Keratinocyte (primary cell): ENCODE data around the gene ONECUT2. TPM values are rescaled to one million over a fixed set of nuclear protein-coding genes. Genes with fewer than 3 reads are reported as not detected.

Experiments
- DNase-seq: peaks from one replicate; pipeline ENCODE4 v3.0.0-alpha.2; 2011; ENCODE audit warnings: low read depth, missing footprints, low spot score
- FAIRE-seq: peaks from 2 replicates; lab custom pipeline; 2011; peaks lifted over from hg19 to GRCh38; lab: Jason Lieb, UNC
- H2AFZ ChIP-seq: 2 replicates; pipeline ENCODE4 v1.6.0; 2012; ENCODE audit warnings: low read length, control low read depth, inconsistent platforms; ENCODE audit not compliant: control insufficient read depth
- H3K27ac ChIP-seq: 2 replicates; pipeline ENCODE4 v1.5.1; 2011; ENCODE audit warnings: low read length; ENCODE audit not compliant: control insufficient read depth, insufficient read depth
- H3K27me3 ChIP-seq: 3 replicates; pipeline ENCODE4 v1.6.0; 2011; ENCODE audit warnings: low read length; ENCODE audit not compliant: control insufficient read depth, insufficient read depth; ENCODE audit errors: extremely low read depth
- H3K36me3 ChIP-seq, 2 experiments: 2 replicates in 1 of 2; 3 replicates in 1 of 2; pipeline ENCODE4 v1.5.1; 2011; ENCODE audit warnings: low read length in 2 of 2, mild to moderate bottlenecking in 1 of 2; ENCODE audit not compliant: control insufficient read depth in 2 of 2, insufficient read depth in 2 of 2; ENCODE audit errors: extremely low read depth in 1 of 2
- H3K4me1 ChIP-seq: 3 replicates; pipeline ENCODE4 v1.5.1; 2011; ENCODE audit warnings: low read length; ENCODE audit not compliant: control insufficient read depth, insufficient read depth; ENCODE audit errors: extremely low read depth
- H3K4me2 ChIP-seq: 3 replicates; pipeline ENCODE4 v1.6.0; 2011; ENCODE audit warnings: low read depth, low read length; ENCODE audit not compliant: control insufficient read depth, insufficient read depth; ENCODE audit errors: extremely low read depth
- H3K4me3 ChIP-seq, 3 experiments: fragments of 200-600 bp in 1 of 3; sonication (generic) in 1 of 3; 2 replicates in 2 of 3; 3 replicates in 1 of 3; pipeline ENCODE4 v1.5.1; 2011 to 2016; ENCODE audit warnings: low read length in 3 of 3, mild to moderate bottlenecking in 3 of 3, control low read depth in 2 of 3, inconsistent platforms in 1 of 3, low read depth in 1 of 3, mixed read lengths in 1 of 3, mixed run types in 1 of 3, moderate library complexity in 1 of 3; ENCODE audit not compliant: control insufficient read depth in 2 of 3, insufficient read depth in 2 of 3; ENCODE audit errors: extremely low read depth in 1 of 3
- H3K79me2 ChIP-seq: 2 replicates; pipeline ENCODE4 v1.6.0; 2012; ENCODE audit warnings: low read length; ENCODE audit not compliant: control insufficient read depth, insufficient read depth
- H3K9ac ChIP-seq: 3 replicates; pipeline ENCODE4 v1.6.0; 2011; ENCODE audit warnings: low read length; ENCODE audit not compliant: control insufficient read depth, insufficient read depth; ENCODE audit errors: extremely low read depth
- H3K9me1 ChIP-seq: 3 replicates; pipeline ENCODE4 v1.6.0; 2011; ENCODE audit warnings: low read length; ENCODE audit not compliant: control insufficient read depth, insufficient read depth; ENCODE audit errors: extremely low read depth
- H3K9me3 ChIP-seq: 2 replicates; pipeline ENCODE4 v1.5.1; 2012; ENCODE audit warnings: low read depth, low read length; ENCODE audit not compliant: control insufficient read depth
- H4K20me1 ChIP-seq: 3 replicates; pipeline ENCODE4 v1.6.0; 2011; ENCODE audit warnings: low read length; ENCODE audit not compliant: control insufficient read depth, insufficient read depth; ENCODE audit errors: extremely low read depth
- EZH2 ChIP-seq: IDR thresholded peaks from one replicate; pipeline ENCODE4 v1.6.1; 2012; ENCODE audit warnings: inconsistent platforms, mild to moderate bottlenecking, low read length, moderate library complexity
- dilution Hi-C: fragments of 300-500 bp; cut with MboI; formaldehyde crosslinking; loops from one replicate; pipeline ENCODE4 v1.7.0; 2020; ENCODE audit warnings: low sequenced_read_pairs; ENCODE audit not compliant: extremely low pct_ligation_motif_present
- polyA plus RNA-seq, 5 experiments: library from polyadenylated mRNA; depleted of rRNA in 3 of 5; stranded (reverse) in 3 of 5; stranded (forward) in 1 of 5; unstranded in 1 of 5; fragments of >200 nt; gene quantifications; 1 replicate in 1 of 5; 2 replicates in 3 of 5; 3 replicates in 1 of 5; pipeline versions ENCODE4 v1.2.1 to v1.2.3, GENCODE V29; 2011 to 2012; ENCODE audit warnings: missing spikeins in 2 of 5, low read depth in 1 of 5, low replicate concordance in 1 of 5
- TF ChIP-seq, protein P1 (sequence below), 3 experiments: IDR thresholded peaks in 1 of 3; conservative IDR thresholded peaks in 1 of 3; optimal IDR thresholded peaks in 1 of 3; 2 replicates in 2 of 3; 3 replicates in 1 of 3; pipeline versions ENCODE3 to v1.5.1; 2011; ENCODE audit warnings: low read length in 3 of 3, mild to moderate bottlenecking in 3 of 3, moderate library complexity in 2 of 3, control low read depth in 1 of 3, inconsistent platforms in 1 of 3; ENCODE audit not compliant: insufficient read depth in 2 of 3; ENCODE audit errors: extremely low read depth in 1 of 3

The ONECUT2 gene
- polyA plus RNA-seq, 1 donor (not counting 4 experiments of a cell fraction or from before 2014, with no cell fraction given), result 0.01 TPM

GRCh38 chr18:57475408-57475807 is 40.2 kb downstream of the ONECUT2 start:
- no peaks in the 10 kb centered on the region for H3K4me1 ChIP-seq
- H2AFZ ChIP-seq, result no peak overlapping the region
- no peak overlapping the region for H3K4me3 ChIP-seq
- no peak overlapping the region for H3K4me2 ChIP-seq
- H4K20me1 ChIP-seq, result no peaks in the 10 kb centered on the region
- no peaks in the 10 kb centered on the region for H3K36me3 ChIP-seq
- DNase-seq, result no peak
- no peak for FAIRE-seq
- peaks cover 4% of the 10 kb centered on the region for H3K27me3 ChIP-seq
- no peak for TF ChIP-seq EZH2
- TF ChIP-seq, protein P1, sequence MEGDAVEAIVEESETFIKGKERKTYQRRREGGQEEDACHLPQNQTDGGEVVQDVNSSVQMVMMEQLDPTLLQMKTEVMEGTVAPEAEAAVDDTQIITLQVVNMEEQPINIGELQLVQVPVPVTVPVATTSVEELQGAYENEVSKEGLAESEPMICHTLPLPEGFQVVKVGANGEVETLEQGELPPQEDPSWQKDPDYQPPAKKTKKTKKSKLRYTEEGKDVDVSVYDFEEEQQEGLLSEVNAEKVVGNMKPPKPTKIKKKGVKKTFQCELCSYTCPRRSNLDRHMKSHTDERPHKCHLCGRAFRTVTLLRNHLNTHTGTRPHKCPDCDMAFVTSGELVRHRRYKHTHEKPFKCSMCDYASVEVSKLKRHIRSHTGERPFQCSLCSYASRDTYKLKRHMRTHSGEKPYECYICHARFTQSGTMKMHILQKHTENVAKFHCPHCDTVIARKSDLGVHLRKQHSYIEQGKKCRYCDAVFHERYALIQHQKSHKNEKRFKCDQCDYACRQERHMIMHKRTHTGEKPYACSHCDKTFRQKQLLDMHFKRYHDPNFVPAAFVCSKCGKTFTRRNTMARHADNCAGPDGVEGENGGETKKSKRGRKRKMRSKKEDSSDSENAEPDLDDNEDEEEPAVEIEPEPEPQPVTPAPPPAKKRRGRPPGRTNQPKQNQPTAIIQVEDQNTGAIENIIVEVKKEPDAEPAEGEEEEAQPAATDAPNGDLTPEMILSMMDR (optimal IDR thresholded peaks at IDR 0.05 in 1 of 3, IDR thresholded peaks at IDR 0.05 in 1 of 3, conservative IDR thresholded peaks at IDR 0.05 in 1 of 3; ENCODE audit: extremely low read depth in 1 of 3, insufficient read depth in 2 of 3, low read length in 3 of 3), result no peak
- no peak overlapping the region for H3K9ac ChIP-seq
- no peaks in the 10 kb centered on the region for H3K79me2 ChIP-seq
- H3K9me3 ChIP-seq, result no peaks in the 10 kb centered on the region
- dilution Hi-C loops, result no loop called here
- no peak overlapping the region for H3K27ac ChIP-seq
- no peaks in the 10 kb centered on the region for H3K9me1 ChIP-seq

- FAIRE-seq, result no peak
- H3K27ac ChIP-seq, result no peak overlapping the region
- no peaks in the 10 kb centered on the region for H3K36me3 ChIP-seq
- H3K9me3 ChIP-seq, result no peaks in the 10 kb centered on the region
- no peaks in the 10 kb centered on the region for H3K9me1 ChIP-seq
- H4K20me1 ChIP-seq, result no peaks in the 10 kb centered on the region
- H3K9ac ChIP-seq, result no peak overlapping the region
- no peak overlapping the region for H3K4me3 ChIP-seq
- H2AFZ ChIP-seq, result no peak overlapping the region
- dilution Hi-C loops, result no loop called here
- no peaks in the 10 kb centered on the region for H3K4me1 ChIP-seq
- H3K79me2 ChIP-seq, result no peaks in the 10 kb centered on the region
- peaks cover 4% of the 10 kb centered on the region for H3K27me3 ChIP-seq
- no peak for DNase-seq
- H3K4me2 ChIP-seq, result no peak overlapping the region
- no peak for TF ChIP-seq EZH2
These were observed 40.7 kb downstream of the ONECUT2 start for GRCh38 chr18:57475903-57476302.

DNA sequence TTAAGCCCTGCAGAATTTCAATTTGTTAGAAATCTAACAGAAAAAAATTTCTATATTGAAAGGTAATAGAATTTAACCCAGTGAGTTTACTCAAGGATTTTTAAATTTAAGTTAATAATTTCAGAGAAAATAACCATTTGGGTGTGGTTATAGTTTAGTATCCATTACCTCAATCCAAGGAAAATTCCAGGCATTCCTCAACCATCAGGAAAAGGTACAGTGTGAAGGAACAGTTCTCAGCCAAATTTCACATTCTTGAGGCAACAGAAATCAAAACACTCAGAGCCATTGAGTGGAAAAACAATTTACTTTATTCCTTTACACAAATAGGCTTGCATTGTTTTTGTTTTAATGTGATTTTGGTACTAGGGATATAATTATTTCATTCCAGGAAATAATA is 45.6 kb downstream of the ONECUT2 start:
- H3K4me3 ChIP-seq, result no peak overlapping the region
- DNase-seq, result no peak
- H3K36me3 ChIP-seq, result no peaks in the 10 kb centered on the region
- H3K9me3 ChIP-seq, result no peaks in the 10 kb centered on the region
- no peaks in the 10 kb centered on the region for H3K9me1 ChIP-seq
- dilution Hi-C loops, result no loop called here
- H3K79me2 ChIP-seq, result no peaks in the 10 kb centered on the region
- no peaks in the 10 kb centered on the region for H3K27me3 ChIP-seq
- no peaks in the 10 kb centered on the region for H4K20me1 ChIP-seq
- no peaks in the 10 kb centered on the region for H3K4me1 ChIP-seq
- FAIRE-seq, result no peak
- no peak overlapping the region for H3K4me2 ChIP-seq
- TF ChIP-seq EZH2, result no peak
- TF ChIP-seq, protein P1 (optimal IDR thresholded peaks at IDR 0.05 in 1 of 3, IDR thresholded peaks at IDR 0.05 in 1 of 3, conservative IDR thresholded peaks at IDR 0.05 in 1 of 3; ENCODE audit: extremely low read depth in 1 of 3, insufficient read depth in 2 of 3, low read length in 3 of 3), result no peak
- no peak overlapping the region for H3K9ac ChIP-seq
- no peak overlapping the region for H3K27ac ChIP-seq
- no peak overlapping the region for H2AFZ ChIP-seq
